Liver (tissue), 3 donors: ENCODE results near the gene TARBP1.

ENCODE experiments used
- GABPA ChIP-seq, 2 donors: IDR thresholded peaks in 1 of 2; conservative IDR thresholded peaks in 1 of 2; 2 replicates each; pipeline ENCODE4 v1.6.1; 2016; ENCODE audit warnings: antibody characterized with exemption in 2 of 2, mild to moderate bottlenecking in 1 of 2, moderate library complexity in 1 of 2
- HNF4A ChIP-seq, 2 donors: conservative IDR thresholded peaks; 2 replicates each; pipeline ENCODE4 v1.6.1; 2016; ENCODE audit warnings: antibody characterized with exemption in 2 of 2, mild to moderate bottlenecking in 2 of 2
- HNF4G ChIP-seq: IDR thresholded peaks from 2 replicates; pipeline ENCODE4 v1.6.1; 2016; ENCODE audit warnings: antibody characterized with exemption
- JUND ChIP-seq, 2 donors: IDR thresholded peaks; 2 replicates each; pipeline ENCODE4 v1.6.1; 2016; ENCODE audit warnings: antibody characterized with exemption in 2 of 2
- NR2F2 ChIP-seq: IDR thresholded peaks from 2 replicates; pipeline ENCODE4 v1.6.1; 2016; ENCODE audit warnings: antibody characterized with exemption
- RXRA ChIP-seq, 2 donors: IDR thresholded peaks; 2 replicates each; pipeline ENCODE4 v1.6.1; 2017 to 2018; ENCODE audit warnings: antibody characterized with exemption in 2 of 2, mild to moderate bottlenecking in 1 of 2
- SP1 ChIP-seq: IDR thresholded peaks from 2 replicates; pipeline ENCODE4 v1.6.1; 2018; ENCODE audit warnings: antibody characterized with exemption, mild to moderate bottlenecking
- TAF1 ChIP-seq: conservative IDR thresholded peaks from 2 replicates; pipeline ENCODE4 v1.6.1; 2016; ENCODE audit warnings: antibody characterized with exemption, mild to moderate bottlenecking
- YY1 ChIP-seq: IDR thresholded peaks from 2 replicates; pipeline ENCODE4 v1.6.1; 2016; ENCODE audit warnings: antibody characterized with exemption, mild to moderate bottlenecking
- TF ChIP-seq, protein P1 (sequence below): fragments of 150-350 bp; IDR thresholded peaks from 2 replicates; pipeline ENCODE4 v1.5.1; 2017; ENCODE audit warnings: improper control_type of control experiment, low read depth, low read length; ENCODE audit not compliant: missing input control
- TF ChIP-seq, protein P2 (sequence below): IDR thresholded peaks from 2 replicates; pipeline ENCODE4 v1.6.1; 2016; ENCODE audit warnings: antibody characterized with exemption
- TF ChIP-seq, protein P3 (sequence below): IDR thresholded peaks from 2 replicates; pipeline ENCODE4 v1.6.1; 2016; ENCODE audit warnings: antibody characterized with exemption
- donor health status: healthy.
- donor health status: healthy.

DNA sequence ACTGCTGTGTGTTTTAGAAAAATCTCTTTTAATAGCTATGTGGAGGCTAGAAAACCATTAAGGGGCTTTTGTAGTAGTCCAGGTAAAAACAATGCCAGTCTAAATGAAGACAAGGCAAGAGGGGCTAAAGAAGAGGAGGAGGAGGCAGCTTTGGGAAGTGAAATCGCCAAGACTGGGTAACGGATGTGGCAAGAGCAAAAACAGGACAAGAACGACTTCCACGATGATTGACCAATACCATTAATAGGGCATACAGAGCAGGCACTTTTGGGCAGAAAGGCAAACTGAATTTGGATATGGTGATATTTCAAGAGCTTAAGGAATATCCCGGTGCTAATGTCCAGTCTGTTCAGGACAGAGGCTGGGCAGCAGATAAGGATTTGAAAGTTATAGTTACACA lies 83.7 kb downstream of the TARBP1 start:
- TF ChIP-seq, protein P1, sequence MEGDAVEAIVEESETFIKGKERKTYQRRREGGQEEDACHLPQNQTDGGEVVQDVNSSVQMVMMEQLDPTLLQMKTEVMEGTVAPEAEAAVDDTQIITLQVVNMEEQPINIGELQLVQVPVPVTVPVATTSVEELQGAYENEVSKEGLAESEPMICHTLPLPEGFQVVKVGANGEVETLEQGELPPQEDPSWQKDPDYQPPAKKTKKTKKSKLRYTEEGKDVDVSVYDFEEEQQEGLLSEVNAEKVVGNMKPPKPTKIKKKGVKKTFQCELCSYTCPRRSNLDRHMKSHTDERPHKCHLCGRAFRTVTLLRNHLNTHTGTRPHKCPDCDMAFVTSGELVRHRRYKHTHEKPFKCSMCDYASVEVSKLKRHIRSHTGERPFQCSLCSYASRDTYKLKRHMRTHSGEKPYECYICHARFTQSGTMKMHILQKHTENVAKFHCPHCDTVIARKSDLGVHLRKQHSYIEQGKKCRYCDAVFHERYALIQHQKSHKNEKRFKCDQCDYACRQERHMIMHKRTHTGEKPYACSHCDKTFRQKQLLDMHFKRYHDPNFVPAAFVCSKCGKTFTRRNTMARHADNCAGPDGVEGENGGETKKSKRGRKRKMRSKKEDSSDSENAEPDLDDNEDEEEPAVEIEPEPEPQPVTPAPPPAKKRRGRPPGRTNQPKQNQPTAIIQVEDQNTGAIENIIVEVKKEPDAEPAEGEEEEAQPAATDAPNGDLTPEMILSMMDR = no peak
- TF ChIP-seq JUND (IDR thresholded peaks at IDR 0.05) (no peak), RXRA (IDR thresholded peaks at IDR 0.05) (no peak), GABPA (IDR thresholded peaks at IDR 0.05 in 1 of 2, conservative IDR thresholded peaks at IDR 0.05 in 1 of 2) (no peak), NR2F2 (no peak), HNF4A (conservative IDR thresholded peaks at IDR 0.05) (no peak), HNF4G (no peak), TAF1 (no peak), SP1 (no peak), YY1 (no peak)
- TF ChIP-seq, protein P2, sequence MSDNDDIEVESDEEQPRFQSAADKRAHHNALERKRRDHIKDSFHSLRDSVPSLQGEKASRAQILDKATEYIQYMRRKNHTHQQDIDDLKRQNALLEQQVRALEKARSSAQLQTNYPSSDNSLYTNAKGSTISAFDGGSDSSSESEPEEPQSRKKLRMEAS = no peak
- TF ChIP-seq, protein P3, sequence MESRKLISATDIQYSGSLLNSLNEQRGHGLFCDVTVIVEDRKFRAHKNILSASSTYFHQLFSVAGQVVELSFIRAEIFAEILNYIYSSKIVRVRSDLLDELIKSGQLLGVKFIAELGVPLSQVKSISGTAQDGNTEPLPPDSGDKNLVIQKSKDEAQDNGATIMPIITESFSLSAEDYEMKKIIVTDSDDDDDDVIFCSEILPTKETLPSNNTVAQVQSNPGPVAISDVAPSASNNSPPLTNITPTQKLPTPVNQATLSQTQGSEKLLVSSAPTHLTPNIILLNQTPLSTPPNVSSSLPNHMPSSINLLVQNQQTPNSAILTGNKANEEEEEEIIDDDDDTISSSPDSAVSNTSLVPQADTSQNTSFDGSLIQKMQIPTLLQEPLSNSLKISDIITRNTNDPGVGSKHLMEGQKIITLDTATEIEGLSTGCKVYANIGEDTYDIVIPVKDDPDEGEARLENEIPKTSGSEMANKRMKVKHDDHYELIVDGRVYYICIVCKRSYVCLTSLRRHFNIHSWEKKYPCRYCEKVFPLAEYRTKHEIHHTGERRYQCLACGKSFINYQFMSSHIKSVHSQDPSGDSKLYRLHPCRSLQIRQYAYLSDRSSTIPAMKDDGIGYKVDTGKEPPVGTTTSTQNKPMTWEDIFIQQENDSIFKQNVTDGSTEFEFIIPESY = no peak
